Left kidney (tissue), 8 donors: Measurements from ENCODE around the gene PLPP1. TPM values are rescaled to one million over a fixed set of nuclear protein-coding genes. Genes with fewer than 3 reads are reported as not detected.

ENCODE experiments used
- DNase-seq: peaks from one replicate; pipeline ENCODE4 v3.0.0-alpha.2; 2013
- long read RNA-seq, 8 donors: transcript quantifications; one replicate each; lab custom pipeline, GENCODE V29; 2026
- polyA plus RNA-seq: library from polyadenylated mRNA; unstranded; fragments of 120-200 nt; gene quantifications from one replicate; pipeline ENCODE4 v1.2.1, GENCODE V29; 2013; ENCODE audit not compliant: insufficient read length

PLPP1 gene
- 78.4 TPM for polyA plus RNA-seq
- long read RNA-seq, donor 1, transcript PLPP1-201 (6 exons, 1,550 nt) = minor isoform, 6 of 76 reads
- long read RNA-seq, donor 1, transcript PLPP1-202 (6 exons, 1,597 nt) = major isoform, 51 of 76 reads
- long read RNA-seq, donor 1, partial matches to known transcripts = 9 of 76 reads
- long read RNA-seq, donor 1, other reads (novel, unspliced or antisense) = 10 of 76 reads
- long read RNA-seq, donor 2, transcript PLPP1-202 (6 exons, 1,597 nt) = major isoform, 48 of 62 reads
- long read RNA-seq, donor 2, partial matches to known transcripts = 5 of 62 reads
- long read RNA-seq, donor 2, other reads (novel, unspliced or antisense) = 8 of 62 reads
- long read RNA-seq, donor 3, transcript PLPP1-202 (6 exons, 1,597 nt) = major isoform, 19 of 26 reads
- long read RNA-seq, donor 3, partial matches to known transcripts = 5 of 26 reads
- long read RNA-seq, donor 3, other reads (novel, unspliced or antisense) = 0 of 26 reads
- long read RNA-seq, donor 4, partial matches to known transcripts = 0 of 1 reads
- long read RNA-seq, donor 4, other reads (novel, unspliced or antisense) = 0 of 1 reads
- long read RNA-seq, donor 5, transcript PLPP1-202 (6 exons, 1,597 nt) = major isoform, 63 of 89 reads
- long read RNA-seq, donor 5, partial matches to known transcripts = 23 of 89 reads
- long read RNA-seq, donor 5, other reads (novel, unspliced or antisense) = 0 of 89 reads
- long read RNA-seq, donor 6, transcript PLPP1-202 (6 exons, 1,597 nt) = major isoform, 48 of 50 reads
- long read RNA-seq, donor 6, partial matches to known transcripts = 0 of 50 reads
- long read RNA-seq, donor 6, other reads (novel, unspliced or antisense) = 0 of 50 reads
- long read RNA-seq, donor 7, transcript PLPP1-202 (6 exons, 1,597 nt) = major isoform, 55 of 66 reads
- long read RNA-seq, donor 7, partial matches to known transcripts = 9 of 66 reads
- long read RNA-seq, donor 7, other reads (novel, unspliced or antisense) = 0 of 66 reads
- long read RNA-seq, donor 8, transcript PLPP1-202 (6 exons, 1,597 nt) = major isoform, 23 of 24 reads
- long read RNA-seq, donor 8, partial matches to known transcripts = 0 of 24 reads
- long read RNA-seq, donor 8, other reads (novel, unspliced or antisense) = 0 of 24 reads

- peak; percentile 88 for DNase-seq
Measured at GRCh38 chr5:55534436-55535198, at the start of gene PLPP1. Gene PLPP1 (minus strand): TSS chr5:55534964. CDS start chr5:55534629, 335 bp downstream.

- no peak for DNase-seq
Measured at GRCh38 chr5:55583578-55583977, 48.8 kb upstream of the PLPP1 start.

GRCh38 chr5:55582256-55582655, 47.5 kb upstream of the PLPP1 start:
- no peak for DNase-seq

DNA sequence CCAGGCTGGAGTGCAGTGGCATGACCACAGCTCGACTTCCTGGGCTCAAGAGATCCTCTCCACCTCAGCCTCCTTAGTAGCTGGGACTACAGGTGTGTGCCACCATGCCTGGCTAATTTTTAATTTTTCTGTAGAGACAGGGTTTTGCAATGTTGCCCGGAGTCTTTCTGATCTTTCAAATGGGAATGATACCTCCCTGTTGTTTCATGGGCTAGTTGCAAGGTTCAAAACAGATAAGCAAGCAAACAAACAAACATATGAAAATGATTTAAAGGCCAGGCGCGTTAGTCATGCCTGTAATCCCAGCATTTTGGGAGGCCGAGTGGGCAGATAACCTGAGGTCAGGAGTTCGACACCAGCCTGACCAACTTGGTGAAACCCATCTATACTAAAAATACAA, 45.3 kb upstream of the PLPP1 start:
- DNase-seq = no peak

DNA sequence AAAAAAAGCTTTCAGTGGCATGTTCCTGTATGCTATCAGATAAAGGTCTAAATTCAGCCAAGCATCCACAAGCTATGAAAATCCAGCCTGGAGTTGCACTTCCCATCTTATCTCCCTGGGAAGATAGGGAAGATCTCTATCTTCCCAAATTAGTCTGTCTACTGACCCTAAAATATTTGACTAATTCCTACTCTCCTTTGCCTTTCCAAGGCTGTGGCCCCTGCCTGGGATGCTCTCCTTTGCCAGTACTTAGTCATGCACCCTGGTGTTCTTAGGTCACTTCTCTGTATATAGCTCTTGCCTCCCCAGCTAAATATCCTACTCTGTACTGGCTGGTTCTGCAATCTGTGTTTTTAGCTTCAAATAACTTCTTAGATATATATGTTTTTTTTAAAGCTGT, 44.0 kb upstream of the PLPP1 start:
- no peak for DNase-seq

DNA sequence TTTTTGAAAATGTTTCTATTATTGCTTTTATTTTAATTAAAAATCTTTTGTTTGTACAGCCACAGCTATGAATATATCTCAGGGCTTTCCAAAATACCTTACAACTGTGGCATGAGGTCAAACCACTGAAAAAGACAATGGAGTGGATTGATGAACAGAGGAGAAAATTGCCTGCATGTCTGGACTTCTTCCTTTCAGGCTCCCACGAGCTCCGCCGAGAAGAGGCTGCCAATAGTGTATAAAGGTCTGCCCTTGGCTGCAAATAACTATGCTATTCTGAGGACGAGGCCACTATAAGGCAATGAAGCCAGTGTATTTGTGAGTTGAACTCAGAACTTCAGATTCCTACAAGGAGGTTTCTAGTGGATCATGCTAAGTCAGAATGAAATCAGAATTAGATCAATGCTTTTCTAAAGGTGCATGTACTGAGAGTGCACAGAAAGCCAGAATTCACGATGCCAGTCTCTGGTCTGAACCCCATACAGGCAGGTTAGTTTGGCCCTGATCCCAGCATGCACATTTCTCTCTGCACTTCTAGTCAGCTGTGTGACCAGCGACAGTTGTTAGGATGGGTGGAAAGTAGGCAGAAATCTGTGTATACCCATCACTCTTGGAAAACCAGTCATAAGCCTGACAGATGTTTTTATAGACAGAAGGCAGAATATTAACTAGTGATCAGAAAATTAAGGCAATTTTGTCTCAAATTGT, 42.7 kb upstream of the PLPP1 start:
- no peak for DNase-seq

DNA sequence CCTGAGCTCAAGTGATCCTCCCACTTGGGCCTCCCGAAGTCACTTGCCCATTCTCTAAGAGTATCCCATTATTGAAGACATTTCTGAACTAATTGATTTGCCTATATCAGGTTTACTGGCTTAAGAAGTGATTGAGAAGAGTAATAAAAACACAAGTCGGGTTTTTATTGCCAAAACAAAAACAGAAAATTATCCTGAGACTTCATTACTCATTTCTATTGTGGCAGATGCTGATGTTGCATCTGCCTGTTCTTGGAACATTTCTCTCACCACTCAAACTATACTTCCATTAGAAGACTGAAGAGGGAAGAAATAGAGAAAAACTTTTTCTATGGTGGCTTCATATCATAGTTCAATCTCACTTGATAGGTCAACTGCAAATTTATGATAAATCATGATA, 41.9 kb upstream of the PLPP1 start:
- no peak for DNase-seq

DNA sequence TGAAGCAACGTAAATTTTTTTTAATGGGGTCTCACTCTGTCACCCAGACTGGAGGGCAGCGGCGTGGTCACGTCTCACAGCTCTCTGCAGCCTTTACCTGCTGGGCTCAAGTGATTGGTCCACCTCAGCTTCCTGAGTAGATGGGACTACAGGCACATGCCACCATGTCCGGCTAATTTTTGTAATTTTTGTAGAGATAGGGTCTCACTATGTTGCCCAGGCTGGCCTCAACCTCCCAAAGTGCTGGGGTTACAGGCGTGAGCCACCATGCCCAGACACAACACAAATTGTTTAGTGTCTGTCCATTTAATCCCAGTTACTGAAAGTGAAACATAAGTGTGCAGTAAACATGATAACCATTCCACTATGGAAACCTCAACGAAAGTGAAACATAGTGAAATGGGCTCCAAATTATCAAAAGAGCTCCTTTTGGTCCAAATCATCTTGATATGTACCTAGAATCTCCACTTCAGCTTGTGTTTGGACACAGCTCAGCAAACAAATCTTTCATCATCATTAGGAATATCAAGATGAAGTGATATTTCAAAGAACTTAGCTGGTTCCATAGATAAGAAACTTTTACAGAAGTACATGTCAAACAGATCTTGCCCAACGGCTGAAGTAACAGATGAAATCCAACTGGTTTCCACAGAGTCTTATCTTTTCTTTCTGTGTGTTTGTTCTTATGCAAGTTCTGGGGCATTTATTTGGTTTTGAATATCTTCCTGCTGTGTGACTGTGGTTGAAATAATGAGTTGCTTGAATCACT, 41.2 kb upstream of the PLPP1 start:
- no peak for DNase-seq

DNA sequence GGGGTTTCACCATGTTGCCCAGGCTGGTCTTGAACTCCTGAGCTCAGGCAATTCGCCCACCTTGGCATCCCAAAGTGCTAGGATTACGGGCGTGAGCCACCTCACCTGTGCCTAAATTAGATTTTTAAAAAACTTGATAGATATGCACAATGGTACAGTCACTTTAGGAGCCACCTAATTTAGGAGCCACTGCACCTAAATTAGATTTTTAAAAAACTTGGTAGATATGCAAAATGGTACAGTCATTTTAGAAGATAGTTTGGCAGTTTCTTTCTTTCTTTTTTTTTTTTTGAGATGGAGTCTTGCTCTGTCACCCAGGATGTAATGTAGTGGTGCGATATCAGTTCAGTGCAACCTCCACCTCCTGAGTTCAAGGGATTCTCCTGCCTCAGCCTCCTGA, 37.8 kb upstream of the PLPP1 start:
- DNase-seq = no peak

- DNase-seq = no peak
Measured at GRCh38 chr5:55572020-55572419, 37.3 kb upstream of the PLPP1 start.

DNA sequence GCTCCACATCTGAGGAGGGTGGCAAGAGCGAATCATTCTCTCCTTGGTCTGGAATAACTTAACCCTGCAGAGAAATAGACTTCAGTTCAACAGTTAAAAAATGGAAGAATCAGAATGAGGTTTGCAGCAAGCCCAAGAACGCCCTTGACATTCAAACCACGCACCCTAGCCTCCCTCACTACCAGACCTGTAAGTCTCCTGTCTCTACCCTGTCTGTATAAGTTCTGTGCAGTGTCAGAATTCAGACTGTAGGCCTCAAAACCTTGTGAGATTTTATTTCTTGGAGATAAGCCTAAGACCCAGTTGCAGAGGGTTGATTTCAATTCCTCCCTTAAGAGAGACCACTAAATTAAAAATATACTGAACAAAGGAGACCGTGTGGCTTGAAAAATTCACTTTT, 35.8 kb upstream of the PLPP1 start:
- DNase-seq = no peak

DNA sequence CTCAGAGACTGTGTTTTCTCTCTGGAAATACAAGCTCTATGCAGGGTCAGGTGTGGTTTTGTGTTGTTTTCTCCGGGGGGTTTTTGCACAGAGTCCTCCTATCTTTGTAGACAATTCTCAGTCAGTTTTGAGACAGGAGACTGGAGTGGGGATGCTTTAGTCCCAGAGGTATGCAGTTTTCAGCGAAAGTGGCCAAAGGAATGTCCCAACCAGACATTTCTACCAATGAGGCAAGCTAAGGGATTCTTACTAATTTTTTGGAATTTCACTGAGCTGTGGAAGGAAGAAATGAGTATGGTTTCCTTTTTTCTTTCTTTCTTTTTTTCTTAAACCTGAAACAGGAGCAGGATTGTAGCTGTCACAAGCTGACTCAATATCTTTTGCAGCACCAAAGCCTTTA, 35.3 kb upstream of the PLPP1 start:
- DNase-seq = no peak

GRCh38 chr5:55569513-55569865, 34.7 kb upstream of the PLPP1 start:
- no peak for DNase-seq

- DNase-seq = no peak
Measured at GRCh38 chr5:55568654-55569512, 34.1 kb upstream of the PLPP1 start.

DNA sequence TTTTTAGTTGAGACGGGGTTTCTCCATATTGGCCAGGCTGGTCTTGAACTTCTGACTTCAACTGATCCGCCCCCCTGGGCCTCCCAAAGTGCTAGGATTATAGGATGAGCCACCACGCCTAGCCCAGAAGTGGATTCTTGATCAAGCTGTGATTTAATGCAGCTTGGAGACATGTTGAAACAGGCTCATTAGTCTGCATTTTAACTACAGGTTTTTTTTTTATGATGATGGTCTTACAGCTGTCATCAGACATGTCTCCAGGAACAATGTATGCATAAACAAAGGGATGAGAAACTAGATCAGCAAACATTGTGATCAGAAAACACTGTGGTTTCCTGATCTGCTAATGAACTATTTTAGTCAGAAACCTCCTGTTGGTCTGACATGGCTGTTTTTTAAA, 30.0 kb upstream of the PLPP1 start:
- DNase-seq = no peak

GRCh38 chr5:55558484-55558883, 23.7 kb upstream of the PLPP1 start:
- no peak for DNase-seq

DNA sequence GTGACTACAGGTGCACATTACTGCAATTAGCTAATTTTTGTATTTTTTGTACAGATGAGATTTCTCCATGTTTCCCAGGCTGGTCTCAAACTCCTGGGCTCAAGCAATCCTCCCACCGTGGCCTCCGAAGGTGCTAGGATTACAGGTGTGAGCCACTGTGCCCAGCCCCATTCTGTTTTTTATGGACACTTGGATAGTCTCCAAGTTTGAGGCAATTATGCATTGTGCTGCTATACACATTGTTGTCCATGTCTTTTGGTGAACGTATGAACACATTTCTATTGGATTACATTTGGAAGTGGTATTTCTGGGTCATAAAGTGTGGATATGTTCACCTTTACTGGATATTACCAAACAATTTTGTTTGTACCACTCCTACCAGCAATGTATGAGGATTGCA, 22.4 kb upstream of the PLPP1 start:
- DNase-seq = no peak

DNA sequence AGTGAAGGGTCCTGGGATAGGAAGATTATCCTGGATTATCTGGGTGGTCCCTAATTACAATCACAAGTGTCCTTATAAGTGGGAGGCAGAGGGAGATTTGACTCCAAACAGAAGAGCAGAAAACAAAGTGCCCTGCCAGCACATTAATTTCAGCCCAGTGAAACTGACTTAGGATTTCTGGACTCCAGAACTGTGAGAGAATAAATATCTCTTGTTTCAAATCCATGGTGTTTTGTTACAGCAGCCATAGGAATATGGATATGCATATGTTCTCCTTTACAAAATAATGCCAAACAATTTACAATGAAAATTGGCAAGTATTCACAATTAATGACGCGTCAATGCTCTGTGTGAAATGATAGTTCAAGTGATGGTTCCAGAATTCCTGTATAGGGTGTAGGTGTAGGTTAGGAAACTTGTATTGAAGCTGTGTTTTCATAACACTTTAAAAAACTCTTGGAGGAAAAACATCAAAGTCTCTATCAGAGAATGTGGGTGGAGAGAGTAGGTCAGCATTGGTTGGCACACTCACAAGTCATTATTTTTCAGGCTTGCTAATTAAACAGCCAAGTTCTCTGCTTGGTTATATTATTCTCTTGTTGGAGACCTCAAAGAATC, 19.9 kb upstream of the PLPP1 start:
- no peak for DNase-seq

- no peak for DNase-seq
Measured at GRCh38 chr5:55551904-55552303, 17.1 kb upstream of the PLPP1 start.
